ENCODE results near the gene SCAPER. TPM values are rescaled to one million over a fixed set of nuclear protein-coding genes. Genes with fewer than 3 reads are reported as not detected.

Gene SCAPER
- total and polyA plus RNA-seq, 8 donors, result 3.0 to 23.8 (median 14.2) TPM

- Histone ChIP-seq H3K27ac (no peak overlapping the region), H3K9me3 (no peaks in the 10 kb centered on the region), H3K27me3 (no peaks in the 10 kb centered on the region), H3K36me3 (no peaks in the 10 kb centered on the region), H3K4me3 (no peak overlapping the region), H3K4me1 (no peaks in the 10 kb centered on the region)
- FAIRE-seq (no peak), ATAC-seq (no peak), DNase-seq (no peak)
- intact Hi-C loops (cut with DNase I), result no loop called here
- TF ChIP-seq, protein P1, sequence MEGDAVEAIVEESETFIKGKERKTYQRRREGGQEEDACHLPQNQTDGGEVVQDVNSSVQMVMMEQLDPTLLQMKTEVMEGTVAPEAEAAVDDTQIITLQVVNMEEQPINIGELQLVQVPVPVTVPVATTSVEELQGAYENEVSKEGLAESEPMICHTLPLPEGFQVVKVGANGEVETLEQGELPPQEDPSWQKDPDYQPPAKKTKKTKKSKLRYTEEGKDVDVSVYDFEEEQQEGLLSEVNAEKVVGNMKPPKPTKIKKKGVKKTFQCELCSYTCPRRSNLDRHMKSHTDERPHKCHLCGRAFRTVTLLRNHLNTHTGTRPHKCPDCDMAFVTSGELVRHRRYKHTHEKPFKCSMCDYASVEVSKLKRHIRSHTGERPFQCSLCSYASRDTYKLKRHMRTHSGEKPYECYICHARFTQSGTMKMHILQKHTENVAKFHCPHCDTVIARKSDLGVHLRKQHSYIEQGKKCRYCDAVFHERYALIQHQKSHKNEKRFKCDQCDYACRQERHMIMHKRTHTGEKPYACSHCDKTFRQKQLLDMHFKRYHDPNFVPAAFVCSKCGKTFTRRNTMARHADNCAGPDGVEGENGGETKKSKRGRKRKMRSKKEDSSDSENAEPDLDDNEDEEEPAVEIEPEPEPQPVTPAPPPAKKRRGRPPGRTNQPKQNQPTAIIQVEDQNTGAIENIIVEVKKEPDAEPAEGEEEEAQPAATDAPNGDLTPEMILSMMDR (IDR thresholded peaks at IDR 0.05), result no peak
These were observed 332.2 kb downstream of the SCAPER start for GRCh38 chr15:76572983-76573314.

DNA sequence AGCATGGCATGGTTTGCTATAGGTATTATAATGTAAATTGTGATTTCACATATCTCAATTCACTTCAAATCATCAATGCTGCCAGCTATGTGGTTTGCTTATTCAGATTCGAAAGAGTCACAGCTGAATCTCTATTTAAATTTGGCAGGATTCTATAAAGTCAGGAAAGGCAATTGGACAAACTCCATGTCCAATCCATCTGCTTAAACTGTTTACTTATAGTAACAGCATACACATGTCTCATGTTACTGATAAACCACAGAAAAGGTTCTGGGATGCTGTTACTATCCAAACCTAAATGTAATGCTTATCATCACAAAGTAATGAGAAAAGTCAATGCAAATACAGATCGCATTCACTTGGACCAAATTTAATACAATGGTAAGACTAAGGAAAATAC lies 338.9 kb downstream of the SCAPER start:
- ATAC-seq, result no peak
- TF ChIP-seq, protein P1 (IDR thresholded peaks at IDR 0.05), result no peak
- Histone ChIP-seq H3K4me3 (no peak overlapping the region), H3K27me3 (no peaks in the 10 kb centered on the region), H3K27ac (no peak overlapping the region), H3K9me3 (no peaks in the 10 kb centered on the region), H3K36me3 (no peaks in the 10 kb centered on the region), H3K4me1 (no peaks in the 10 kb centered on the region)
- FAIRE-seq, result no peak
- WGBS, 2 donors, result 76 to 77% methylated on average over 2 of the region's 2 CpGs
- intact Hi-C loops (cut with DNase I), result no loop called here
- DNase-seq, result no peak

DNA sequence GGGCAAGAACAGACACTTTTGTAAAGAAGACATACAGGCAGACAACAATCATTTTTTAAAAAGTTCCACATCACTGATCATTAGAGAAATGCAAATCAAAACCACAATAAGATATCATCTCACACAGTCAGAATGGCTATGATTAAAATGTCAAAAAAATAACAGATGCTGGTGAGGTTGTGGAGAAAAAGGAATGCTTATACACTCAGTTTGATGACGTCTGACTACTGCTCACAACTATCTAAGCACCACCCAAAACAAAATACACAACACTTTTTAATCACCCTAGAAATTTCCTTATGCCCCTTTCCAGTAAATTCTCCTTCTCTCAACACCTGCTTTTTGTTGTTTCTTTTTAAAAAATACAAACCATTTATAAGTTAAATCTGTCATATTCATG lies 339.8 kb downstream of the SCAPER start:
- no peaks in the 10 kb centered on the region for H3K4me1 ChIP-seq
- FAIRE-seq (no peak), ATAC-seq (no peak), DNase-seq (no peak)
- H3K4me3 ChIP-seq, result no peak overlapping the region
- H3K36me3 ChIP-seq, result no peaks in the 10 kb centered on the region
- TF ChIP-seq, protein P1 (IDR thresholded peaks at IDR 0.05), result no peak
- WGBS, 2 donors, result 80 to 97% methylated on average over 1 of the region's 1 CpG
- intact Hi-C loops (cut with DNase I), result no loop called here
- no peak overlapping the region for H3K27ac ChIP-seq
- no peaks in the 10 kb centered on the region for H3K9me3 ChIP-seq
- no peaks in the 10 kb centered on the region for H3K27me3 ChIP-seq

- FAIRE-seq, result no peak
- TF ChIP-seq, protein P1 (IDR thresholded peaks at IDR 0.05), result no peak
These were observed 349.9 kb downstream of the SCAPER start for GRCh38 chr15:76555247-76555646.

GRCh38 chr15:76553564-76553963 lies 351.6 kb downstream of the SCAPER start:
- Histone ChIP-seq H3K27me3 (no peaks in the 10 kb centered on the region), H3K4me1 (no peaks in the 10 kb centered on the region), H3K36me3 (no peaks in the 10 kb centered on the region), H3K4me3 (no peak overlapping the region), H3K9me3 (no peaks in the 10 kb centered on the region), H3K27ac (no peak overlapping the region)
- WGBS, 2 donors, result 77 to 89% methylated on average over 2 of the region's 2 CpGs
- DNase-seq (no peak), ATAC-seq (no peak), FAIRE-seq (no peak)
- intact Hi-C loops (cut with DNase I), result no loop called here
- TF ChIP-seq, protein P1 (IDR thresholded peaks at IDR 0.05), result no peak

More at GRCh38 chr15:76555247-76555646, 349.9 kb downstream of the SCAPER start:
- ATAC-seq (no peak), DNase-seq (no peak)
- Histone ChIP-seq H3K9me3 (no peaks in the 10 kb centered on the region), H3K4me3 (no peak overlapping the region), H3K27me3 (no peaks in the 10 kb centered on the region), H3K27ac (no peak overlapping the region), H3K4me1 (no peaks in the 10 kb centered on the region), H3K36me3 (no peaks in the 10 kb centered on the region)
- WGBS, 2 donors, result 88 to 97% methylated on average over 1 of the region's 1 CpG
- intact Hi-C loops (cut with DNase I), result no loop called here
